WTC11 (cell line): ENCODE measurements around the gene KLHL40. TPM values are rescaled to one million over a fixed set of nuclear protein-coding genes. Genes with fewer than 3 reads are reported as not detected.
"Not testable (repeated sequence)": the region's sequence is repeated elsewhere in the genome, so short reads cannot be mapped to it uniquely, and the experiment has no call there.

Source experiments
- ATAC-seq: fragments of 200-7000 bp; cut with Tn5 transposase; 2 replicates; pipeline ENCODE4 v1.10.0; 2021; ENCODE audit warnings: mild to moderate bottlenecking, moderate library complexity
- CTCF ChIA-PET: fragments of 300-600 bp; sonication (Branson Sonifier 250); formaldehyde crosslinking; loops from one replicate; lab custom pipeline; 2021; ENCODE audit warnings: antibody characterized with exemption; lab: Charles Lee
- POLR2A ChIA-PET: fragments of 350-600 bp; sonication (Branson Sonifier 250); formaldehyde crosslinking; loops from one replicate; lab custom pipeline; 2021; ENCODE audit warnings: antibody characterized with exemption; lab: Charles Lee
- DNase-seq: peaks from one replicate; pipeline ENCODE4 v3.0.0; 2021; ENCODE audit warnings: low spot score
- H3K27ac Mint-ChIP-seq: 2 replicates; pipeline ENCODE4 v1.8.0; 2021; ENCODE audit warnings: mixed read lengths
- H3K27me3 Mint-ChIP-seq: 2 replicates; pipeline ENCODE4 v1.8.0; 2021; ENCODE audit warnings: low read depth, mild to moderate bottlenecking, moderate library complexity, mixed read lengths
- H3K36me3 Mint-ChIP-seq: 2 replicates; pipeline ENCODE4 v1.8.0; 2021; ENCODE audit warnings: mixed read lengths
- H3K4me1 Mint-ChIP-seq: 2 replicates; pipeline ENCODE4 v1.8.0; 2022; ENCODE audit warnings: mixed read lengths
- H3K4me3 Mint-ChIP-seq: 2 replicates; pipeline ENCODE4 v1.8.0; 2021; ENCODE audit warnings: mild to moderate bottlenecking, moderate library complexity, mixed read lengths
- H3K9me3 Mint-ChIP-seq: 2 replicates; pipeline ENCODE4 v1.8.0; 2021; ENCODE audit warnings: mixed read lengths
- CBFB ChIP-seq: sonication (generic); formaldehyde crosslinking; IDR thresholded peaks from 2 replicates; pipeline ENCODE4 v1.8.1; 2022; ENCODE audit warnings: mild to moderate bottlenecking, low read depth, missing genetic modification reagents
- CREB1 ChIP-seq: sonication (generic); formaldehyde crosslinking; IDR thresholded peaks from 2 replicates; pipeline ENCODE4 v1.8.0; 2023; ENCODE audit warnings: mild to moderate bottlenecking, missing genetic modification reagents
- CREM ChIP-seq: sonication (generic); formaldehyde crosslinking; IDR thresholded peaks from 2 replicates; pipeline ENCODE4 v1.8.1; 2022; ENCODE audit warnings: mild to moderate bottlenecking, missing genetic modification reagents, moderate library complexity
- FOXK1 ChIP-seq: sonication (generic); formaldehyde crosslinking; IDR thresholded peaks from 2 replicates; pipeline ENCODE4 v1.8.0; 2022; ENCODE audit warnings: mild to moderate bottlenecking, moderate library complexity, missing genetic modification reagents
- GTF2I ChIP-seq: fragments of 250-450 bp; sonication (Bioruptor Pico); conservative IDR thresholded peaks from 2 replicates; pipeline ENCODE4 v1.4.0; 2021; ENCODE audit warnings: mild to moderate bottlenecking
- KAT7 ChIP-seq: sonication (generic); formaldehyde crosslinking; IDR thresholded peaks from 2 replicates; pipeline ENCODE4 v1.8.1; 2023; ENCODE audit warnings: missing genetic modification reagents, mild to moderate bottlenecking, borderline replicate concordance
- RORB ChIP-seq: fragments of 250-450 bp; sonication (Bioruptor Pico); IDR thresholded peaks from 2 replicates; pipeline ENCODE4 v1.9.0; 2021; ENCODE audit warnings: mild to moderate bottlenecking
- TCF7 ChIP-seq: sonication (generic); formaldehyde crosslinking; IDR thresholded peaks from 2 replicates; pipeline ENCODE4 v1.8.0; 2022; ENCODE audit warnings: mild to moderate bottlenecking, low read depth, missing genetic modification reagents, moderate library complexity
- TP53 ChIP-seq: sonication (generic); formaldehyde crosslinking; IDR thresholded peaks from 2 replicates; pipeline ENCODE4 v1.8.1; 2023; ENCODE audit warnings: mild to moderate bottlenecking, missing genetic modification reagents
- ZBTB21 ChIP-seq: sonication (generic); formaldehyde crosslinking; IDR thresholded peaks from 2 replicates; pipeline ENCODE4 v1.8.1; 2023; ENCODE audit warnings: mild to moderate bottlenecking, missing genetic modification reagents, borderline replicate concordance
- ZNF423 ChIP-seq: fragments of 250-450 bp; sonication (Bioruptor Pico); IDR thresholded peaks from 2 replicates; pipeline ENCODE4 v2.1.2; 2022; ENCODE audit warnings: mild to moderate bottlenecking, moderate library complexity
- total RNA-seq: library from RNA; stranded (reverse); gene quantifications from 3 replicates; pipeline ENCODE4 v1.2.3, GENCODE V29; 2021
- TF ChIP-seq, protein P1 (sequence below): sonication (generic); formaldehyde crosslinking; IDR thresholded peaks from 2 replicates; pipeline ENCODE4 v1.8.0; 2022; ENCODE audit warnings: missing genetic modification reagents
- TF ChIP-seq, protein P2 (sequence below): sonication (generic); formaldehyde crosslinking; IDR thresholded peaks from 2 replicates; pipeline ENCODE4 v1.8.1; 2023; ENCODE audit warnings: mild to moderate bottlenecking, missing genetic modification reagents
- TF ChIP-seq, protein P3 (sequence below): sonication (generic); formaldehyde crosslinking; IDR thresholded peaks from 2 replicates; pipeline ENCODE4 v1.8.1; 2022; ENCODE audit warnings: low read depth, missing genetic modification reagents, borderline replicate concordance
- TF ChIP-seq, protein P4 (sequence below): fragments of 250-450 bp; sonication (Bioruptor Pico); IDR thresholded peaks from 2 replicates; pipeline ENCODE4 v2.1.2; 2022; ENCODE audit warnings: mild to moderate bottlenecking, moderate library complexity
- TF ChIP-seq, protein P5 (sequence below): sonication (generic); formaldehyde crosslinking; IDR thresholded peaks from 2 replicates; pipeline ENCODE4 v1.8.1; 2022; ENCODE audit warnings: missing genetic modification reagents, borderline replicate concordance
- TF ChIP-seq, protein P6 (sequence below): sonication (generic); formaldehyde crosslinking; IDR thresholded peaks from 2 replicates; pipeline ENCODE4 v1.8.1; 2023; ENCODE audit warnings: mild to moderate bottlenecking, moderate library complexity, missing genetic modification reagents
- TF ChIP-seq, protein P7 (sequence below): sonication (generic); formaldehyde crosslinking; IDR thresholded peaks from 2 replicates; pipeline ENCODE4 v1.8.0; 2023; ENCODE audit warnings: missing genetic modification reagents

KLHL40 gene
- total RNA-seq, 1 experiment from 2014 or later, result not detected

DNA sequence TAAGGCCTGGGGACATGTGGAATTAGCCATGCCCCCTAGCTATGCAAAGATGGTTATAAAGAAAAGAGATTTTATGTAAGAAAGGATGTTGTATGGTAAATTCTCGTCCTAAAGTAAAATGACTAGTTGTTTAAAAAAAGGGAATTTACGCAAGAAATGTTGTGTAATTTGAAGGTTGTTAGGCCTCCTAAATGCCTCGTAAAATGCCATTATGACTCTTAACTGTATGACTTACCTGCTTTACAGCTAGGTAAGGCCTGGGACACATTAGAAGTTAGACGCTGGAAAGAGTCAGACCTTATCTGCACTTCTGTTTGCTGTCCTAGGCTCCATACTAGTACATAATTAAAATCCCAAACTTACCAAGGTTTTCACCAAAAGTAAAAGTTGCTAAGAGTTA lies 34.8 kb downstream of the KLHL40 start:
- no peak overlapping the region for H3K4me3 Mint-ChIP-seq
- H3K9me3 Mint-ChIP-seq, result peaks cover 9% of the 10 kb centered on the region
- POLR2A ChIA-PET, result no interaction called here

DNA sequence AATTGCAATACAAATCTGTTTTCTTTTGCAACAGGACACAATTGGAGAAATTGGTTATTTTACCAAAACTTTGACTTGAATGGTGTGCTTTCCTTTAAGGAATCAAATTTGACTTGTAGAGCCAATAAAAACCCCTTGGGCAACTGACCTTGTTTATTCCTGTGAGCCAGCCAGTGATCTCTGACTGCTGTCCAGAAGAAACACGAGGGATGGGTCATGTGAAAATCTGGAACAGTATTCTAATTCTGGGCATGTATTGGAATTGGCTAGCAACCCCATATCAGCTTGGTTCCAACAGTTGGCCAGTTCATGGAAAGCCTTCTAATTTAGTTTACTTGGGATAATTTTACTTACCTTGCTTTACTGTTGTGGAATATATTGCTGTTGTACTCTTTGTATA lies 36.4 kb downstream of the KLHL40 start:
- TF ChIP-seq, protein P1, sequence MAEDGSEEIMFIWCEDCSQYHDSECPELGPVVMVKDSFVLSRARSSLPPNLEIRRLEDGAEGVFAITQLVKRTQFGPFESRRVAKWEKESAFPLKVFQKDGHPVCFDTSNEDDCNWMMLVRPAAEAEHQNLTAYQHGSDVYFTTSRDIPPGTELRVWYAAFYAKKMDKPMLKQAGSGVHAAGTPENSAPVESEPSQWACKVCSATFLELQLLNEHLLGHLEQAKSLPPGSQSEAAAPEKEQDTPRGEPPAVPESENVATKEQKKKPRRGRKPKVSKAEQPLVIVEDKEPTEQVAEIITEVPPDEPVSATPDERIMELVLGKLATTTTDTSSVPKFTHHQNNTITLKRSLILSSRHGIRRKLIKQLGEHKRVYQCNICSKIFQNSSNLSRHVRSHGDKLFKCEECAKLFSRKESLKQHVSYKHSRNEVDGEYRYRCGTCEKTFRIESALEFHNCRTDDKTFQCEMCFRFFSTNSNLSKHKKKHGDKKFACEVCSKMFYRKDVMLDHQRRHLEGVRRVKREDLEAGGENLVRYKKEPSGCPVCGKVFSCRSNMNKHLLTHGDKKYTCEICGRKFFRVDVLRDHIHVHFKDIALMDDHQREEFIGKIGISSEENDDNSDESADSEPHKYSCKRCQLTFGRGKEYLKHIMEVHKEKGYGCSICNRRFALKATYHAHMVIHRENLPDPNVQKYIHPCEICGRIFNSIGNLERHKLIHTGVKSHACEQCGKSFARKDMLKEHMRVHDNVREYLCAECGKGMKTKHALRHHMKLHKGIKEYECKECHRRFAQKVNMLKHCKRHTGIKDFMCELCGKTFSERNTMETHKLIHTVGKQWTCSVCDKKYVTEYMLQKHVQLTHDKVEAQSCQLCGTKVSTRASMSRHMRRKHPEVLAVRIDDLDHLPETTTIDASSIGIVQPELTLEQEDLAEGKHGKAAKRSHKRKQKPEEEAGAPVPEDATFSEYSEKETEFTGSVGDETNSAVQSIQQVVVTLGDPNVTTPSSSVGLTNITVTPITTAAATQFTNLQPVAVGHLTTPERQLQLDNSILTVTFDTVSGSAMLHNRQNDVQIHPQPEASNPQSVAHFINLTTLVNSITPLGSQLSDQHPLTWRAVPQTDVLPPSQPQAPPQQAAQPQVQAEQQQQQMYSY, result no peak
- TF ChIP-seq, protein P2, sequence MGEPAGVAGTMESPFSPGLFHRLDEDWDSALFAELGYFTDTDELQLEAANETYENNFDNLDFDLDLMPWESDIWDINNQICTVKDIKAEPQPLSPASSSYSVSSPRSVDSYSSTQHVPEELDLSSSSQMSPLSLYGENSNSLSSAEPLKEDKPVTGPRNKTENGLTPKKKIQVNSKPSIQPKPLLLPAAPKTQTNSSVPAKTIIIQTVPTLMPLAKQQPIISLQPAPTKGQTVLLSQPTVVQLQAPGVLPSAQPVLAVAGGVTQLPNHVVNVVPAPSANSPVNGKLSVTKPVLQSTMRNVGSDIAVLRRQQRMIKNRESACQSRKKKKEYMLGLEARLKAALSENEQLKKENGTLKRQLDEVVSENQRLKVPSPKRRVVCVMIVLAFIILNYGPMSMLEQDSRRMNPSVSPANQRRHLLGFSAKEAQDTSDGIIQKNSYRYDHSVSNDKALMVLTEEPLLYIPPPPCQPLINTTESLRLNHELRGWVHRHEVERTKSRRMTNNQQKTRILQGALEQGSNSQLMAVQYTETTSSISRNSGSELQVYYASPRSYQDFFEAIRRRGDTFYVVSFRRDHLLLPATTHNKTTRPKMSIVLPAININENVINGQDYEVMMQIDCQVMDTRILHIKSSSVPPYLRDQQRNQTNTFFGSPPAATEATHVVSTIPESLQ (CRISPR knock-in tag), result no peak
- TF ChIP-seq FOXK1 (CRISPR knock-in tag) (no peak), ZNF423 (no peak), CREB1 (CRISPR knock-in tag) (no peak), ZBTB21 (CRISPR knock-in tag) (no peak), KAT7 (CRISPR knock-in tag) (no peak)
- TF ChIP-seq, protein P3, sequence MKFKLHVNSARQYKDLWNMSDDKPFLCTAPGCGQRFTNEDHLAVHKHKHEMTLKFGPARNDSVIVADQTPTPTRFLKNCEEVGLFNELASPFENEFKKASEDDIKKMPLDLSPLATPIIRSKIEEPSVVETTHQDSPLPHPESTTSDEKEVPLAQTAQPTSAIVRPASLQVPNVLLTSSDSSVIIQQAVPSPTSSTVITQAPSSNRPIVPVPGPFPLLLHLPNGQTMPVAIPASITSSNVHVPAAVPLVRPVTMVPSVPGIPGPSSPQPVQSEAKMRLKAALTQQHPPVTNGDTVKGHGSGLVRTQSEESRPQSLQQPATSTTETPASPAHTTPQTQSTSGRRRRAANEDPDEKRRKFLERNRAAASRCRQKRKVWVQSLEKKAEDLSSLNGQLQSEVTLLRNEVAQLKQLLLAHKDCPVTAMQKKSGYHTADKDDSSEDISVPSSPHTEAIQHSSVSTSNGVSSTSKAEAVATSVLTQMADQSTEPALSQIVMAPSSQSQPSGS (CRISPR knock-in tag), result no peak
- TF ChIP-seq, protein P4, sequence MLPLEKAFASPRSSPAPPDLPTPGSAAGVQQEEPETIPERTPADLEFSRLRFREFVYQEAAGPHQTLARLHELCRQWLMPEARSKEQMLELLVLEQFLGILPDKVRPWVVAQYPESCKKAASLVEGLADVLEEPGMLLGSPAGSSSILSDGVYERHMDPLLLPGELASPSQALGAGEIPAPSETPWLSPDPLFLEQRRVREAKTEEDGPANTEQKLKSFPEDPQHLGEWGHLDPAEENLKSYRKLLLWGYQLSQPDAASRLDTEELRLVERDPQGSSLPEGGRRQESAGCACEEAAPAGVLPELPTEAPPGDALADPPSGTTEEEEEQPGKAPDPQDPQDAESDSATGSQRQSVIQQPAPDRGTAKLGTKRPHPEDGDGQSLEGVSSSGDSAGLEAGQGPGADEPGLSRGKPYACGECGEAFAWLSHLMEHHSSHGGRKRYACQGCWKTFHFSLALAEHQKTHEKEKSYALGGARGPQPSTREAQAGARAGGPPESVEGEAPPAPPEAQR (CRISPR knock-in tag), result no peak
- TF ChIP-seq, protein P5, sequence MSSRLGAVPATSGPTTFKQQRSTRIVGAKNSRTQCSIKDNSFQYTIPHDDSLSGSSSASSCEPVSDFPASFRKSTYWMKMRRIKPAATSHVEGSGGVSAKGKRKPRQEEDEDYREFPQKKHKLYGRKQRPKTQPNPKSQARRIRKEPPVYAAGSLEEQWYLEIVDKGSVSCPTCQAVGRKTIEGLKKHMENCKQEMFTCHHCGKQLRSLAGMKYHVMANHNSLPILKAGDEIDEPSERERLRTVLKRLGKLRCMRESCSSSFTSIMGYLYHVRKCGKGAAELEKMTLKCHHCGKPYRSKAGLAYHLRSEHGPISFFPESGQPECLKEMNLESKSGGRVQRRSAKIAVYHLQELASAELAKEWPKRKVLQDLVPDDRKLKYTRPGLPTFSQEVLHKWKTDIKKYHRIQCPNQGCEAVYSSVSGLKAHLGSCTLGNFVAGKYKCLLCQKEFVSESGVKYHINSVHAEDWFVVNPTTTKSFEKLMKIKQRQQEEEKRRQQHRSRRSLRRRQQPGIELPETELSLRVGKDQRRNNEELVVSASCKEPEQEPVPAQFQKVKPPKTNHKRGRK (CRISPR knock-in tag), result no peak
- Mint-ChIP-seq H3K27me3 (no peaks in the 10 kb centered on the region), H3K4me1 (no peaks in the 10 kb centered on the region), H3K27ac (no peak overlapping the region), H3K4me3 (no peak overlapping the region), H3K36me3 (peaks cover 4% of the 10 kb centered on the region; the same call in 1 of the 2 replicates), H3K9me3 (peaks cover 9% of the 10 kb centered on the region)
- POLR2A ChIA-PET, result no interaction called here
- ATAC-seq (no peak), DNase-seq (no peak)
- CTCF ChIA-PET, result interaction anchor here (1.9 kb wide), 1 partner anchor 10 kb away, joined by 7 read pairs; no protein-coding TSS in a partner anchor

More for the DNA sequence above, 34.8 kb downstream of the KLHL40 start:
- Mint-ChIP-seq H3K4me1 (no peaks in the 10 kb centered on the region), H3K36me3 (peaks cover 4% of the 10 kb centered on the region; the same call in 1 of the 2 replicates), H3K27me3 (no peaks in the 10 kb centered on the region), H3K27ac (no peak overlapping the region)
- DNase-seq, result no peak
- CTCF ChIA-PET, result interaction anchor here (0.9 to 1.2 kb wide), 2 partner anchors 9 to 13 kb away, joined by 3 to 4 read pairs; no protein-coding TSS in a partner anchor
- TF ChIP-seq TP53 (CRISPR knock-in tag) (no peak), GTF2I (CRISPR knock-in tag) (no peak), TCF7 (no peak), CREM (no peak), RORB (CRISPR knock-in tag) (no peak), CBFB (CRISPR knock-in tag) (no peak), ZNF423 (no peak)
- TF ChIP-seq, protein P6, sequence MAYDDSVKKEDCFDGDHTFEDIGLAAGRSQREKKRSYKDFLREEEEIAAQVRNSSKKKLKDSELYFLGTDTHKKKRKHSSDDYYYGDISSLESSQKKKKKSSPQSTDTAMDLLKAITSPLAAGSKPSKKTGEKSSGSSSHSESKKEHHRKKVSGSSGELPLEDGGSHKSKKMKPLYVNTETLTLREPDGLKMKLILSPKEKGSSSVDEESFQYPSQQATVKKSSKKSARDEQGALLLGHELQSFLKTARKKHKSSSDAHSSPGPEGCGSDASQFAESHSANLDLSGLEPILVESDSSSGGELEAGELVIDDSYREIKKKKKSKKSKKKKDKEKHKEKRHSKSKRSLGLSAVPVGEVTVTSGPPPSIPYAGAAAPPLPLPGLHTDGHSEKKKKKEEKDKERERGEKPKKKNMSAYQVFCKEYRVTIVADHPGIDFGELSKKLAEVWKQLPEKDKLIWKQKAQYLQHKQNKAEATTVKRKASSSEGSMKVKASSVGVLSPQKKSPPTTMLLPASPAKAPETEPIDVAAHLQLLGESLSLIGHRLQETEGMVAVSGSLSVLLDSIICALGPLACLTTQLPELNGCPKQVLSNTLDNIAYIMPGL (CRISPR knock-in tag), result no peak
- TF ChIP-seq, protein P7, sequence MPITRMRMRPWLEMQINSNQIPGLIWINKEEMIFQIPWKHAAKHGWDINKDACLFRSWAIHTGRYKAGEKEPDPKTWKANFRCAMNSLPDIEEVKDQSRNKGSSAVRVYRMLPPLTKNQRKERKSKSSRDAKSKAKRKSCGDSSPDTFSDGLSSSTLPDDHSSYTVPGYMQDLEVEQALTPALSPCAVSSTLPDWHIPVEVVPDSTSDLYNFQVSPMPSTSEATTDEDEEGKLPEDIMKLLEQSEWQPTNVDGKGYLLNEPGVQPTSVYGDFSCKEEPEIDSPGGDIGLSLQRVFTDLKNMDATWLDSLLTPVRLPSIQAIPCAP (CRISPR knock-in tag), result no peak
- no peak for ATAC-seq

DNA sequence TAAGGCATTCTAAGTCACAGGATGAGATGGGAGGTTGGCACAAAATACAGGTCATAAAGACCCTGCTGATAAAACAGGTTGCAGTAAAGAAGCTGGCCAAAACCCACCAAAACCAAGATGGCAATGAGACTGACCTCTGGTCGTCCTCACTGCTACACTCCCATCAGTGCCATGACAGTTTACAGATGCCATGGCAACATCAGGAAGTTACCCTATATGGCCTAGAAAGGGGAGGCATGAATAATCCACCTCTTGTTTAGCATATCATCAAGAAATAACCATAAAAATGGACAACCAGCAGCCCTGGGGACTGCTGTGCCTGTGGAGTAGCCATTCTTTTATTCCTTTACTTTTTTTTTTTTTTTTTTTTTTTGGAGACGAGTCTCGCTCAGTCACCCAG lies 37.1 kb downstream of the KLHL40 start:
- H3K27me3 Mint-ChIP-seq, ATAC-seq, H3K36me3 Mint-ChIP-seq, H3K4me3 Mint-ChIP-seq, H3K4me1 Mint-ChIP-seq, H3K9me3 Mint-ChIP-seq, DNase-seq, H3K27ac Mint-ChIP-seq, POLR2A ChIA-PET: not testable (repeated sequence)
- CTCF ChIA-PET, result interaction anchor here (1.6 to 1.9 kb wide), 2 partner anchors 11 to 27 kb away, joined by 5 to 7 read pairs; no protein-coding TSS in a partner anchor
